ENCODE results near the gene TUBA3E. TPM values are rescaled to one million over a fixed set of nuclear protein-coding genes. Genes with fewer than 3 reads are reported as not detected.
"Not testable (repeated sequence)": the region's sequence is repeated elsewhere in the genome, so short reads cannot be mapped to it uniquely, and the experiment has no call there.

Gene TUBA3E
- total RNA-seq, 2 donors from 2014 or later = 32.6 TPM; not detected in 1

DNA sequence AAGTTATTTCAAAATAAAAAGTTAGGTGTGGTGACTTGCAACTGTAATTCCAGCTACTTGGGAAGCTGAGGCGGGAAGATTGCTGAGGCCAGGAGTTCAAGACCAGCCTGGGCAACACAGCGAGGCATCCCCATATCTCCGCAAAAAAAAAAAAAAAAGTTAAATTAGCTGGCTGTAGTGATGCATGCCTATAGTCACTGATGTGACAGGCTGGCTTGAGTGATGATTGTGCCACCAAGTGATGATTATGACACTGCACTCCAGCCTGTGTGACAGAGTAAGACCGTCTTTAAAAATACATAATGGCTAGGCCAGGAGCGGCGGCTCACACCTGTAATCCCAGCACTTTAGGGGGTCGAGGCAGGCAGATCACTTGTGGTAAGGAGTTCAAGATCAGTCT, 28.3 kb downstream of the TUBA3E start:
- Histone ChIP-seq H3K27me3 (replicated peaks; ENCODE audit: insufficient read depth) (no peaks in the 10 kb centered on the region), H3K4me3 (no peak overlapping the region), H3K27ac (no peak overlapping the region), H3K9me3 (no peaks in the 10 kb centered on the region), H3K4me1 (replicated peaks) (no peaks in the 10 kb centered on the region), H3K36me3 (peaks cover 0 to 6% of the 10 kb centered on the region in 2 donors)
- TF ChIP-seq POLR2AphosphoS5 (IDR thresholded peaks at IDR 0.05) (no peak), POLR2A (IDR thresholded peaks at IDR 0.05) (no peak), CTCF (IDR thresholded peaks at IDR 0.05) (no peak)
- no peak for DNase-seq (ENCODE audit: low spot score)
- WGBS = 96% methylated on average over 7 of the region's 7 CpGs
- intact Hi-C loops (cut with DNase I) = no loop called here

- H3K9me3 ChIP-seq; H3K27ac ChIP-seq; H3K36me3 ChIP-seq; DNase-seq (ENCODE audit: low spot score); H3K4me3 ChIP-seq; H3K4me1 ChIP-seq (replicated peaks); intact Hi-C loops (cut with DNase I); H3K27me3 ChIP-seq (replicated peaks; ENCODE audit: insufficient read depth): not testable (repeated sequence)
- WGBS = 98% methylated on average over 3 of the region's 3 CpGs
Measured at GRCh38 chr2:130169163-130169562, 29.1 kb downstream of the TUBA3E start.

GRCh38 chr2:130166611-130167010, 31.6 kb downstream of the TUBA3E start:
- peaks cover 0 to 12% of the 10 kb centered on the region in 2 donors for H3K36me3 ChIP-seq
- H3K9me3 ChIP-seq; intact Hi-C loops (cut with DNase I); H3K27me3 ChIP-seq (replicated peaks; ENCODE audit: insufficient read depth); DNase-seq (ENCODE audit: low spot score); H3K27ac ChIP-seq; H3K4me1 ChIP-seq (replicated peaks); H3K4me3 ChIP-seq: not testable (repeated sequence)
- 94% methylated on average over 3 of the region's 3 CpGs for WGBS

DNA sequence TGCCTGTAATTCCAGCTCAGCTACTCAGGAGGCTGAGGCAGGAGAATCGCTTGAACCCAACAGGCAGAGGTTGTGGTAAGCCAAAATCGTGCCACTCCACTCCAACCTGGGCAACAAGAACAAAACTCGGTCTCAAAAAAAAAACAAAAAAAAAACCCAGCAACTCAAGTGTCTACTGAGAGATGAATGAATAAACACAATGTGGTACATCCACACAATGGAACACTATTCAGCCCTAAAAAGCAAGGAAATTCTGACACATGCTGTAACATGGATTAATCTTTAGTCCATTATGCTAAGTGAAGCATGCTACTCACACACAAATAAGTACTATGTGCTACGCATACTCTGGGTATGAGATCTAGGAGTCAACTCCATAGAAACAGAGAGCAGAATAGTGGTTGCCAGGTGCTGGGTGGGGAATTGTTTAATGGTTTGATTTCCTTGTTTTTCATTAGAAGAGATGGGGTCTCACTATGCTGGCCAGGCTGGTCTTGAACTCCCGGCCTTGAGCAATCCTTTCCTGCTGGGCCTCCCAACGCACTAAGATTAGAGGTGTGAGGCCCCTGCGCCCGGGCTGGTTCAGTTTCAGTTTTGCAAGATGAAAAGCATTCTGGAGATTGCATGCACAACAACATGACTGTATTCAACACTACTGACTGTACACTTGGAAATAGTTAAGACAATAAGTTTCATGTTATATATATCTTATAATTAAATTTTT, 32.8 kb downstream of the TUBA3E start:
- no peaks in the 10 kb centered on the region for H3K4me1 ChIP-seq (replicated peaks)
- DNase-seq (ENCODE audit: low spot score) = no peak
- TF ChIP-seq POLR2A (IDR thresholded peaks at IDR 0.05) (no peak), CTCF (IDR thresholded peaks at IDR 0.05) (no peak), POLR2AphosphoS5 (IDR thresholded peaks at IDR 0.05) (no peak)
- H3K27me3 ChIP-seq (replicated peaks; ENCODE audit: insufficient read depth) = no peaks in the 10 kb centered on the region
- H3K36me3 ChIP-seq = peaks cover 0 to 12% of the 10 kb centered on the region in 2 donors
- no peak overlapping the region for H3K27ac ChIP-seq
- intact Hi-C loops (cut with DNase I) = no loop called here
- no peak overlapping the region for H3K4me3 ChIP-seq
- H3K9me3 ChIP-seq = no peaks in the 10 kb centered on the region
- WGBS = 96% methylated on average over 8 of the region's 8 CpGs

DNA sequence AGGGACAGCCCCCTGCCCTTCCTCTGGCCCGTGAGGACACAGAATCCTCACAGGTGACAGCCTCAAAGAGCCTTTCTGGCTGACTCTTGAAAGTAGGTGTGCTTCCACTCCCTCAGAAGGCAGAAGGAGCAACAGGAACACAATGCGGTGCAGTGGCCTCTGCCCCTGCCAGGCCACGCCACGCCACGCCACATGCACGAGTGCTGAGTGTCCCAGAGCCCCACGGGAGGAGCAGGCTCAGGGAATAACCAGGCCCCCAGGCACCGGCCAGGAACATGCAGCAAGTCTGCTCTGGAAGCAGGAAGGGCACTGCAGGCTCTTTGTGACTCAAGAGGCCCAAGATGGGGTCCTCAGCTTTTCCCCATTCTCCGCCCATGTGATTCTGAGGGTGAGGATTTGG, 35.3 kb downstream of the TUBA3E start:
- intact Hi-C loops (cut with DNase I) = no loop called here
- TF ChIP-seq POLR2A (IDR thresholded peaks at IDR 0.05) = no peak
- no peak for TF ChIP-seq CTCF (IDR thresholded peaks at IDR 0.05)
- TF ChIP-seq POLR2AphosphoS5 (IDR thresholded peaks at IDR 0.05) = no peak
- no peak overlapping the region for H3K4me3 ChIP-seq
- no peaks in the 10 kb centered on the region for H3K9me3 ChIP-seq
- DNase-seq (ENCODE audit: low spot score) = no peak
- H3K4me1 ChIP-seq (replicated peaks) = no peaks in the 10 kb centered on the region
- H3K36me3 ChIP-seq = peaks cover 0 to 12% of the 10 kb centered on the region in 2 donors
- WGBS = 96% methylated on average over 9 of the region's 9 CpGs
- no peak overlapping the region for H3K27ac ChIP-seq
- no peaks in the 10 kb centered on the region for H3K27me3 ChIP-seq (replicated peaks; ENCODE audit: insufficient read depth)

GRCh38 chr2:130162486-130162885, 35.8 kb downstream of the TUBA3E start:
- H3K36me3 ChIP-seq = peaks cover 0 to 12% of the 10 kb centered on the region in 2 donors
- intact Hi-C loops (cut with DNase I); H3K27ac ChIP-seq; DNase-seq (ENCODE audit: low spot score); H3K9me3 ChIP-seq; H3K27me3 ChIP-seq (replicated peaks; ENCODE audit: insufficient read depth); H3K4me1 ChIP-seq (replicated peaks); H3K4me3 ChIP-seq: not testable (repeated sequence)
- WGBS = 95% methylated on average over 7 of the region's 7 CpGs

DNA sequence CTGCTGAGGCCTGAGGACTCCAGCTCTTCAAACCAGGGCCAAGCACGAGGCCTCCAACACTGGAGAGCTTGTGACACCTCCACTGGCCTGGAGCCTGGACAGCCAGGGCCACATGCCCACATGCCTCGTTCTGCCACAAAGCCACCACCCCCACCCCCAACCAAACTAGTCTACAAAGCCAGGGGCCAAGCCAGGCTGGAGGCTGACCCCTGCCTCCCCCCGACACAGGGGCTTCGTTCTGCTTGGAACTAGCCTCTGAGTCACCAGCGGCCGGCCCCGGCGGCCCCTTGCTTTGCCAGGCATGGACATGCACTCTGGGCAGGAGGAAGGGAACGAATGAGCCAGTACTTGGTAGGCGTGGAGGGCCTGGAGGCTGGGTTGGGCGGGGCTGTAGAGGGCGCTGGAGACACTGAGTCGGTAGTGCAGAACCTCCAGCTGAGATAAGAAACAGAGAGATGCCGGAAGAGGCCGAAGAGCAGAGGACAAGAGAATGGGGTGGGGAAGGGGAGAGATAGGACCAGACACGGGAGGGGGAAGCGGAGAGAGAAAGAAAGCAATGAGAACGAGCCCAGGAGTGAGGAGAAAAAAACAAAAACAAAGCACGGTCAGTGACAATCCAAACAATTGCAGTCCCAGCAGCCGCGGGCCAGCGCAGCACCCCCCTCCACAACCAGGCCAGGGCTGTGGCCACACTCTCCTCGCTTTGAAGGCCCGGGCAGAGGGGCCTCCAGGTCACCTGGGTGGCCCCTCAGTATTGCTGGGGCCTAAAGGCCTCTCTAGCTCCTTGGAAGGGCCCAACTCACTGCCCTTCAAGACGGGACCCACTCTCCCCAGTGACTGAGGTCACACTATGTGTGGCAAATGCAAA, 37.2 kb downstream of the TUBA3E start:
- 83% methylated on average over 24 of the region's 25 CpGs for WGBS
- H3K36me3 ChIP-seq; H3K27ac ChIP-seq; H3K4me1 ChIP-seq (replicated peaks); H3K9me3 ChIP-seq; H3K27me3 ChIP-seq (replicated peaks; ENCODE audit: insufficient read depth); intact Hi-C loops (cut with DNase I); H3K4me3 ChIP-seq; DNase-seq (ENCODE audit: low spot score): not testable (repeated sequence)
